Measurements from ENCODE around the gene SAPCD2.

DNA sequence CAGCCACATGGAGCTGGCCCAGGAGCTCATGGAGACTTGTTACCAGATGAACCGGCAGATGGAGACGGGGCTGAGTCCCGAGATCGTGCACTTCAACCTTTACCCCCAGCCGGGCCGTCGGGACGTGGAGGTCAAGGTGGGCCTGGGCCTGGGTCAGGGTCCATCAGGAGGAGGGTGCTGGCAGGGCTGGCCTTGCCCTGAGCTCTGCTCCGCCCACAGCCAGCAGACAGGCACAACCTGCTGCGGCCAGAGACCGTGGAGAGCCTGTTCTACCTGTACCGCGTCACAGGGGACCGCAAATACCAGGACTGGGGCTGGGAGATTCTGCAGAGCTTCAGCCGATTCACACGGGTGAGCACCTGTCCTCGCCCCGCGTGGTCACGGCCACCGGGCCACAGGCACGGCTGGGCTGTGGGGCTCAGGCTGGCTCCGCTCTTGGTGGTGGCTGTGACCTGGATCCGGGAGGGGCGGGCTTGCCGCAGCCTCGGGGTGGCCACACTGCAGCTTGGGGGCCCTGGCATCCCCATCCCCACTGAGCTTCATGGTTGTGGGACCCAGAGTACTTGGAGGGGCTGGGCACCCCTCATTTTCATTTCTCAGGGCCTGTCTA lies 37.1 kb upstream of the SAPCD2 start:
- TF ChIP-seq, protein P1, sequence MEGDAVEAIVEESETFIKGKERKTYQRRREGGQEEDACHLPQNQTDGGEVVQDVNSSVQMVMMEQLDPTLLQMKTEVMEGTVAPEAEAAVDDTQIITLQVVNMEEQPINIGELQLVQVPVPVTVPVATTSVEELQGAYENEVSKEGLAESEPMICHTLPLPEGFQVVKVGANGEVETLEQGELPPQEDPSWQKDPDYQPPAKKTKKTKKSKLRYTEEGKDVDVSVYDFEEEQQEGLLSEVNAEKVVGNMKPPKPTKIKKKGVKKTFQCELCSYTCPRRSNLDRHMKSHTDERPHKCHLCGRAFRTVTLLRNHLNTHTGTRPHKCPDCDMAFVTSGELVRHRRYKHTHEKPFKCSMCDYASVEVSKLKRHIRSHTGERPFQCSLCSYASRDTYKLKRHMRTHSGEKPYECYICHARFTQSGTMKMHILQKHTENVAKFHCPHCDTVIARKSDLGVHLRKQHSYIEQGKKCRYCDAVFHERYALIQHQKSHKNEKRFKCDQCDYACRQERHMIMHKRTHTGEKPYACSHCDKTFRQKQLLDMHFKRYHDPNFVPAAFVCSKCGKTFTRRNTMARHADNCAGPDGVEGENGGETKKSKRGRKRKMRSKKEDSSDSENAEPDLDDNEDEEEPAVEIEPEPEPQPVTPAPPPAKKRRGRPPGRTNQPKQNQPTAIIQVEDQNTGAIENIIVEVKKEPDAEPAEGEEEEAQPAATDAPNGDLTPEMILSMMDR (conservative IDR thresholded peaks at IDR 0.05; ENCODE audit: low read depth, low read length), result no peak
- no peak for TF ChIP-seq POLR2A (IDR thresholded peaks at IDR 0.05; ENCODE audit: low read depth, low read length)
